Heart right ventricle (tissue), 16 donors: ENCODE measurements around the gene DNAJC24. TPM values are rescaled to one million over a fixed set of nuclear protein-coding genes. Genes with fewer than 3 reads are reported as not detected.

Source experiments
- ATAC-seq, 8 donors: fragments of 200-7000 bp; cut with Tn5 transposase; one replicate each; pipeline ENCODE4 v1.9.1; 2020; ENCODE audit warnings: mild to moderate bottlenecking in 8 of 8, moderate library complexity in 8 of 8, moderate number of reproducible peaks in 1 of 8
- DNase-seq, 2 donors: peaks; one replicate each; pipeline ENCODE4 v3.0.0-alpha.2; 2020
- H3K27ac ChIP-seq, 10 donors: fragments of 200-600 bp; sonication (generic) in 2 of 10; one replicate each; pipeline versions ENCODE4 v1.5.0 to v1.8.0; 2020 to 2022; ENCODE audit warnings: mild to moderate bottlenecking in 3 of 10
- H3K27me3 ChIP-seq, 7 donors: fragments of 200-600 bp; one replicate each; pipeline ENCODE4 v1.8.0; 2021 to 2022; ENCODE audit warnings: mild to moderate bottlenecking in 2 of 7
- H3K36me3 ChIP-seq, 9 donors: fragments of 200-600 bp; sonication (generic) in 1 of 9; one replicate each; pipeline versions ENCODE4 v1.5.0 to v1.8.0; 2020 to 2022; ENCODE audit warnings: mild to moderate bottlenecking in 2 of 9
- H3K4me1 ChIP-seq, 9 donors: fragments of 200-600 bp; sonication (generic) in 1 of 9; one replicate each; pipeline versions ENCODE4 v1.5.0 to v1.8.0; 2020 to 2022; ENCODE audit warnings: mild to moderate bottlenecking in 4 of 9
- H3K4me3 ChIP-seq, 10 donors: fragments of 200-600 bp; sonication (generic) in 2 of 10; one replicate each; pipeline versions ENCODE4 v1.5.0 to v1.8.0; 2020 to 2022; ENCODE audit warnings: mild to moderate bottlenecking in 7 of 10, moderate library complexity in 2 of 10
- H3K9me3 ChIP-seq, 11 donors: fragments of 200-600 bp in 10 of 11; sonication (generic) in 2 of 11; one replicate each; pipeline versions ENCODE4 v1.5.0 to v1.8.0; 2013 to 2022; ENCODE audit warnings: mild to moderate bottlenecking in 2 of 11, control low read depth in 1 of 11, moderate library complexity in 1 of 11
- CTCF ChIP-seq, 9 donors: fragments of 200-600 bp; sonication (generic) in 2 of 9; IDR thresholded peaks; one replicate each; pipeline versions ENCODE4 v1.5.0 to v1.8.0; 2021 to 2022; ENCODE audit warnings: antibody characterized with exemption in 9 of 9, mild to moderate bottlenecking in 5 of 9, moderate library complexity in 1 of 9
- WGBS, 2 donors: extraction: QIAGEN DNeasy Blood & Tissue Kit; methylation state at CpG; one replicate each; pipeline ENCODE4 v1.1.7; 2013; ENCODE audit warnings: inconsistent platforms in 1 of 2; 5-methylcytosine and 5-hydroxymethylcytosine counted together
- intact Hi-C, 10 donors: fragments of 100-400 bp; cut with DNase I; formaldehyde crosslinking; loops; one replicate each; pipeline versions ENCODE4 v1.11.1 to v1.14.2; 2022
- polyA plus RNA-seq, 2 donors: library from polyadenylated mRNA; stranded (reverse); fragments of 200-250 nt; gene quantifications; one replicate each; pipeline ENCODE4 v1.2.3, GENCODE V29; 2013
- total RNA-seq, 10 donors: library from RNA; stranded (reverse); fragmentation: NEBNext Ultra II Directional in 3 of 10; extraction: Animal tissue kit (Norgen Biotek cat#: 25700) in 3 of 10; gene quantifications; one replicate each; pipeline versions ENCODE4 v1.2.1 to v1.2.4, GENCODE V29; 2021 to 2023
- donor health status: Arrhythmogenic right ventricular cardiomyopathy.
- donor health status: ischemic (EF 13 %, LVEDD 7.1; RV severe dilation, severe dysfunction).
- donor health status: healthy with polysubstance abuse.
- donor health status: DM: no; HTN: yes; CAD: no.
- donor health status: DM: no; HTN: no; CAD: no.
- donor health status: ischemic (EF 25% LVEDD 6.9; RV normal size, moderate dysfunction).
- donor health status: ischemic (EF 25% LVEDD 5.7; RV mildly dilated, moderate dysfunction).
- donor health status: healthy.
- donor health status: DM: yes; HTN: yes; CAD: no.
- donor health status: Ischemic cardiomyopathy.
- donor health status: ischemic (EF 35%, LVEDD 5.7; RV mildly dilated, moderate dysfunction).
- donor health status: nonischemic (EF 11% LVEDD 7.7; RV severe dilation, severe dysfunction).
- donor health status: DM: yes; HTN: yes; CAD: no.
- donor health status: PGD.
- donor health status: ischemic (EF 29% LVEDD 5.4; RV normal size, mild dysfunction).
- donor health status: nonischemic (EF 23%, LVEDD 6.1; RV moderate dilation, normal function).

Gene DNAJC24
- total and polyA plus RNA-seq, 12 donors, result 2.9 to 23.2 (median 15.5) TPM

GRCh38 chr11:31474083-31474482 lies 104.4 kb downstream of the DNAJC24 start:
- H3K4me3 ChIP-seq, result no peak overlapping the region
- H3K36me3 ChIP-seq, result peaks cover 0 to 2% (median 0%) of the 10 kb centered on the region in 9 donors
- intact Hi-C loops, result no loop called here
- no peak for DNase-seq
- TF ChIP-seq CTCF (IDR thresholded peaks at IDR 0.05), result no peak
- no peak for ATAC-seq
- no peaks in the 10 kb centered on the region for H3K27me3 ChIP-seq
- H3K27ac ChIP-seq, result no peak overlapping the region
- no peaks in the 10 kb centered on the region for H3K9me3 ChIP-seq
- no peaks in the 10 kb centered on the region for H3K4me1 ChIP-seq

- no peaks in the 10 kb centered on the region for H3K4me1 ChIP-seq
- no peaks in the 10 kb centered on the region for H3K27me3 ChIP-seq
- DNase-seq, result no peak
- WGBS, 2 donors, result 84 to 87% methylated on average over 6 of the region's 6 CpGs
- intact Hi-C loops, result no loop called here
- no peaks in the 10 kb centered on the region for H3K9me3 ChIP-seq
- TF ChIP-seq CTCF (IDR thresholded peaks at IDR 0.05), result no peak
- no peak overlapping the region for H3K27ac ChIP-seq
- H3K36me3 ChIP-seq, result no peaks in the 10 kb centered on the region
- H3K4me3 ChIP-seq, result no peak overlapping the region
- no peak for ATAC-seq
Observed at GRCh38 chr11:31477528-31478222, 108.0 kb downstream of the DNAJC24 start.

- H3K9me3 ChIP-seq, result no peaks in the 10 kb centered on the region
- no peaks in the 10 kb centered on the region for H3K4me1 ChIP-seq
- no peaks in the 10 kb centered on the region for H3K36me3 ChIP-seq
- no peaks in the 10 kb centered on the region for H3K27me3 ChIP-seq
- DNase-seq (no peak), ATAC-seq (no peak)
- intact Hi-C loops, result no loop called here
- 86 to 92% methylated on average over 2 of the region's 2 CpGs for WGBS, 2 donors
- no peak for TF ChIP-seq CTCF (IDR thresholded peaks at IDR 0.05)
- no peak overlapping the region for H3K4me3 ChIP-seq
- H3K27ac ChIP-seq, result no peak overlapping the region
Observed at GRCh38 chr11:31478223-31478590, 108.5 kb downstream of the DNAJC24 start.

GRCh38 chr11:31479066-31479465 lies 109.4 kb downstream of the DNAJC24 start:
- Histone ChIP-seq H3K4me3 (no peak overlapping the region), H3K27ac (no peak overlapping the region), H3K36me3 (no peaks in the 10 kb centered on the region), H3K4me1 (no peaks in the 10 kb centered on the region), H3K27me3 (no peaks in the 10 kb centered on the region), H3K9me3 (no peaks in the 10 kb centered on the region)
- no peak for TF ChIP-seq CTCF (IDR thresholded peaks at IDR 0.05)
- ATAC-seq (no peak), DNase-seq (no peak)
- intact Hi-C loops, result no loop called here
- WGBS, 2 donors, result 94 to 97% methylated on average over 4 of the region's 4 CpGs
